Lung (tissue), 12 donors: ENCODE results near the gene SOX5. TPM values are rescaled to one million over a fixed set of nuclear protein-coding genes. Genes with fewer than 3 reads are reported as not detected.

Source experiments
- ATAC-seq: fragments of 200-7000 bp; cut with Tn5 transposase; one replicate; pipeline ENCODE4 v1.9.1; 2020; ENCODE audit warnings: moderate number of reproducible peaks; ENCODE audit not compliant: insufficient read depth, low FRiP score
- DNase-seq, 3 donors: peaks; one replicate each; pipeline ENCODE4 v3.0.0-alpha.2; 2013 to 2017
- H3K27ac ChIP-seq, 2 donors: one replicate each; pipeline ENCODE4 v1.5.1; 2013; ENCODE audit warnings: mild to moderate bottlenecking in 2 of 2, moderate library complexity in 2 of 2, control low read depth in 1 of 2, inconsistent platforms in 1 of 2, low read depth in 1 of 2, low read length in 1 of 2
- H3K27me3 ChIP-seq, 3 donors: one replicate each; pipeline ENCODE4 v1.5.1; 2013; ENCODE audit warnings: low read length in 2 of 3; ENCODE audit not compliant: control insufficient read depth in 3 of 3, insufficient read depth in 3 of 3
- H3K36me3 ChIP-seq, 4 donors: one replicate each; pipeline ENCODE4 v1.5.1; 2013; ENCODE audit warnings: low read length in 4 of 4, mild to moderate bottlenecking in 1 of 4, moderate library complexity in 1 of 4; ENCODE audit not compliant: control insufficient read depth in 4 of 4, insufficient read depth in 4 of 4
- H3K4me1 ChIP-seq, 5 donors: one replicate each; pipeline ENCODE4 v1.5.1; 2013; ENCODE audit warnings: low read length in 5 of 5, mild to moderate bottlenecking in 2 of 5, moderate library complexity in 1 of 5; ENCODE audit not compliant: control insufficient read depth in 5 of 5, insufficient read depth in 5 of 5
- H3K4me3 ChIP-seq: one replicate; pipeline ENCODE4 v1.5.1; 2013; ENCODE audit warnings: mild to moderate bottlenecking, control low read depth, moderate library complexity
- H3K9ac ChIP-seq, 2 donors: one replicate each; pipeline ENCODE4 v1.5.1; 2013; ENCODE audit warnings: low read length in 2 of 2, control low read depth in 1 of 2; ENCODE audit not compliant: insufficient read depth in 1 of 2
- H3K9me3 ChIP-seq, 4 donors: one replicate each; pipeline ENCODE4 v1.5.1; 2013; ENCODE audit warnings: low read length in 3 of 4, mild to moderate bottlenecking in 1 of 4, moderate library complexity in 1 of 4; ENCODE audit not compliant: control insufficient read depth in 4 of 4, insufficient read depth in 3 of 4
- WGBS, 2 donors: extraction: QIAGEN DNeasy Blood & Tissue Kit; methylation state at CpG; one replicate each; pipeline ENCODE4 v1.1.7; 2013; 5-methylcytosine and 5-hydroxymethylcytosine counted together
- polyA plus RNA-seq, 2 donors: library from polyadenylated mRNA; stranded (reverse); fragments of 200-250 nt; gene quantifications; one replicate each; pipeline ENCODE4 v1.2.1, GENCODE V29; 2013
- total RNA-seq, 2 donors: library from RNA; depleted of rRNA in 1 of 2; stranded (reverse); fragments of >200 nt in 1 of 2; gene quantifications; one replicate each; pipeline ENCODE4 v1.2.1, GENCODE V29; 2014 to 2021
- TF ChIP-seq, protein P1 (sequence below): IDR thresholded peaks from 2 replicates; pipeline ENCODE4 v1.5.1; 2012; ENCODE audit warnings: mild to moderate bottlenecking; ENCODE audit errors: control extremely low read depth, extremely low read depth
- donor health status: control.
- donor health status: control.
- donor health status: Bipolar disorder and iron deficiency.
- donor health status: healthy.
- donor health status: DM: yes; HTN: yes; CAD: no.

Gene SOX5
- total and polyA plus RNA-seq, 4 donors, result 1.0 to 71.4 (median 7.2) TPM

DNA sequence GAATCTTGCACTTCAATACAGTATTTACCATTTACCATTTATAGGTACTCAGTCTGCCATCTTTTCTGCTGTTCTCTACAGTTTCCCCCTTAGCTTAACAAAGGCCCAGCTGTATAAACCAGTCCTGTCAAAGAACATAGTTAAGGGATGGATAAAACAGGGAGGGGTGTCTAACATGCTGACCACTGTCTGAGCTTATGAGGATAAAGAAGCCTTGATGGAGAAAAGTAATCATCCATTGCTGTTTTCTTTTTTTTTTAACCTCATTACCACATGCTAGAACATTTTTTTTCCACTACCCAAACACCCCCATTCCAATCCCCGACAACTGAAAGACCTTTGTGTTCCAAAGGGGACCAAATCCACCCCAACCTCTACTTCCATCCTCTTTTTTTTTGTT lies 39.9 kb downstream of the SOX5 start:
- TF ChIP-seq, protein P1, sequence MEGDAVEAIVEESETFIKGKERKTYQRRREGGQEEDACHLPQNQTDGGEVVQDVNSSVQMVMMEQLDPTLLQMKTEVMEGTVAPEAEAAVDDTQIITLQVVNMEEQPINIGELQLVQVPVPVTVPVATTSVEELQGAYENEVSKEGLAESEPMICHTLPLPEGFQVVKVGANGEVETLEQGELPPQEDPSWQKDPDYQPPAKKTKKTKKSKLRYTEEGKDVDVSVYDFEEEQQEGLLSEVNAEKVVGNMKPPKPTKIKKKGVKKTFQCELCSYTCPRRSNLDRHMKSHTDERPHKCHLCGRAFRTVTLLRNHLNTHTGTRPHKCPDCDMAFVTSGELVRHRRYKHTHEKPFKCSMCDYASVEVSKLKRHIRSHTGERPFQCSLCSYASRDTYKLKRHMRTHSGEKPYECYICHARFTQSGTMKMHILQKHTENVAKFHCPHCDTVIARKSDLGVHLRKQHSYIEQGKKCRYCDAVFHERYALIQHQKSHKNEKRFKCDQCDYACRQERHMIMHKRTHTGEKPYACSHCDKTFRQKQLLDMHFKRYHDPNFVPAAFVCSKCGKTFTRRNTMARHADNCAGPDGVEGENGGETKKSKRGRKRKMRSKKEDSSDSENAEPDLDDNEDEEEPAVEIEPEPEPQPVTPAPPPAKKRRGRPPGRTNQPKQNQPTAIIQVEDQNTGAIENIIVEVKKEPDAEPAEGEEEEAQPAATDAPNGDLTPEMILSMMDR, result no peak
- H3K4me1 ChIP-seq, result no peaks in the 10 kb centered on the region
- DNase-seq (no peak), ATAC-seq (no peak)
- no peaks in the 10 kb centered on the region for H3K9me3 ChIP-seq
- 91 to 100% methylated on average over 1 of the region's 1 CpG for WGBS, 2 donors
- no peaks in the 10 kb centered on the region for H3K27me3 ChIP-seq
- H3K27ac ChIP-seq, result no peak overlapping the region
- H3K9ac ChIP-seq, result no peak overlapping the region
- no peaks in the 10 kb centered on the region for H3K36me3 ChIP-seq
- H3K4me3 ChIP-seq, result no peak overlapping the region

DNA sequence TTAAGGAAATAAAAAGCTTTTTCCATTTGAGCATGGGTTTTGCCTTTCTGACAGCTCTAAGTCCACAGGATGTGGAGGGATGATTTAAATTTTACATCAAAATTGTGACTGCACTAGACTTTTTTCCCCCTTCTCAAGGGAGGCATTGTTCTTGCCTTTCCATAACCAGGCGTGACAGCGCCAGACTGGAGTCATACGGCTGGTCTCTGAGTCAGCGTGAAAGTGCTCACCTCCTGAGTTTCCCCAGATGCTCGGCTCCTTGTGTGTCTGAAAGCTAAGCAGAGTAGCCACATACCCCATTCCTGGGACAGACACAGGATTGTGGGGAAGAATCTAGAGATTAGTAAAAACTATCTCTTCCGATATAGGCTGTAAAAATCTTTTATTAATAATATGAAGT lies 43.1 kb downstream of the SOX5 start:
- ATAC-seq (no peak), DNase-seq (no peak)
- Histone ChIP-seq H3K9me3 (no peaks in the 10 kb centered on the region), H3K27ac (no peak overlapping the region), H3K27me3 (no peaks in the 10 kb centered on the region), H3K36me3 (no peaks in the 10 kb centered on the region), H3K4me3 (no peak overlapping the region), H3K4me1 (no peaks in the 10 kb centered on the region), H3K9ac (no peak overlapping the region)
- TF ChIP-seq, protein P1, result no peak
- 79 to 86% methylated on average over 6 of the region's 6 CpGs for WGBS, 2 donors

DNA sequence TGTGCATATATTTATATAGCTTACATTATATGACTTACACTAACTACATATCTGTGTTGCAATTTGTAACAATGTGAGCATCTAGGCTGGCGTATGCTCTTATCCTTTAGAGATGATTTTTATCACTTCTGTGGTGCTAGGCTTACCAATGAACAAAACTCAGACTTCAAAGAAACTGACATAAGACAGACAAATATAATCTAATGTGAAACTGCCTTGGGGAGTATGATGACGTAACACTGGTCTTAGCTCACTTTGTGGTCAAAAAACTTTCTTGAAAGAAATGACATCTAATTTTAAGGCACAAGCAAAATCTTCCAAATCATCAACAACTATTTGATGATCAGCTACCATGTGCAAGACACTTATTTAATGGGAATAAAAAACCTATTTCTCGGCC lies 50.0 kb downstream of the SOX5 start:
- Histone ChIP-seq H3K4me3 (no peak overlapping the region), H3K9ac (no peak overlapping the region), H3K9me3 (peaks cover 0 to 2% (median 0%) of the 10 kb centered on the region in 4 donors), H3K36me3 (no peaks in the 10 kb centered on the region), H3K27me3 (no peaks in the 10 kb centered on the region), H3K4me1 (no peaks in the 10 kb centered on the region), H3K27ac (no peak overlapping the region)
- WGBS, 2 donors, result 83 to 90% methylated on average over 3 of the region's 3 CpGs
- TF ChIP-seq, protein P1, result no peak
- ATAC-seq (no peak), DNase-seq (no peak)

DNA sequence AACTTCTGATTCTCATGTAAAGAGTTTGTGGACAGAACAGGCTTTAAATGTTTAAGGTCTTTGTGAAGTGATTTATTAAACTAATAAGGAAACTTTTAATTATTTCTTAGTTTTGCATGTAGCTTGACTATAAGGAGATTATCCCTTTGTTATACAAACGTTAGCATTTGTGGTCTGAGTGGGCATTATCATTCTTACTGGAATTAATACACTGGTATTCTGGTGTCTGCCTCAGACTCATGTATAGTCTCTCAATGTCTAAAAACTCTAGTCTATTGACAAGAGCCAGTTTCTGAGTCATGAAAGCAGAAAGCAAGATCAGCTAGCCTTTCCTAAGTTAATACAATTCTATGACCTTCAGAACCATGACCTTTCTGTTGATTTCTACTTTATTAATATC lies 51.3 kb downstream of the SOX5 start:
- WGBS, 2 donors, result 72 to 85% methylated on average over 1 of the region's 1 CpG
- no peak overlapping the region for H3K4me3 ChIP-seq
- TF ChIP-seq, protein P1, result no peak
- no peaks in the 10 kb centered on the region for H3K4me1 ChIP-seq
- ATAC-seq, result no peak
- no peak for DNase-seq
- no peak overlapping the region for H3K9ac ChIP-seq
- H3K9me3 ChIP-seq, result peaks cover 0 to 2% (median 0%) of the 10 kb centered on the region in 4 donors
- H3K27me3 ChIP-seq, result no peaks in the 10 kb centered on the region
- no peaks in the 10 kb centered on the region for H3K36me3 ChIP-seq
- H3K27ac ChIP-seq, result no peak overlapping the region
